Measurements from ENCODE around the gene SLC25A13.

The SLC25A13 gene

GRCh38 chr7:96228760-96229159 is 93.1 kb downstream of the SLC25A13 start:
- POLR2A ChIA-PET, result no interaction called here
- CTCF ChIA-PET, result no interaction called here
- H3K4me3 ChIP-seq (ENCODE audit: low read depth, low read length), result no peak overlapping the region
- DNase-seq (ENCODE audit: low read depth, low spot score), result no peak
- no peak for TF ChIP-seq CTCF (IDR thresholded peaks at IDR 0.05; ENCODE audit: insufficient read depth, low read length, missing control alignments)

GRCh38 chr7:96225251-96225650 is 96.6 kb downstream of the SLC25A13 start:
- no peak overlapping the region for H3K4me3 ChIP-seq (ENCODE audit: low read depth, low read length)
- no peak for TF ChIP-seq CTCF (IDR thresholded peaks at IDR 0.05; ENCODE audit: insufficient read depth, low read length, missing control alignments)
- POLR2A ChIA-PET, result no interaction called here
- CTCF ChIA-PET, result no interaction called here
- no peak for DNase-seq (ENCODE audit: low read depth, low spot score)

GRCh38 chr7:96224685-96225084 is 97.2 kb downstream of the SLC25A13 start:
- CTCF ChIA-PET, result no interaction called here
- no peak for TF ChIP-seq CTCF (IDR thresholded peaks at IDR 0.05; ENCODE audit: insufficient read depth, low read length, missing control alignments)
- DNase-seq (ENCODE audit: low read depth, low spot score), result no peak
- H3K4me3 ChIP-seq (ENCODE audit: low read depth, low read length), result no peak overlapping the region
- POLR2A ChIA-PET, result no interaction called here

- POLR2A ChIA-PET, result no interaction called here
- TF ChIP-seq CTCF (IDR thresholded peaks at IDR 0.05; ENCODE audit: insufficient read depth, low read length, missing control alignments), result no peak
- DNase-seq (ENCODE audit: low read depth, low spot score), result no peak
- no peak overlapping the region for H3K4me3 ChIP-seq (ENCODE audit: low read depth, low read length)
- CTCF ChIA-PET, result no interaction called here
Observed at GRCh38 chr7:96224073-96224472, 97.8 kb downstream of the SLC25A13 start.

GRCh38 chr7:96221888-96222287 is 100.0 kb downstream of the SLC25A13 start:
- no peak for DNase-seq (ENCODE audit: low read depth, low spot score)
- TF ChIP-seq CTCF (IDR thresholded peaks at IDR 0.05; ENCODE audit: insufficient read depth, low read length, missing control alignments), result no peak
- ChIA-PET CTCF (no interaction called here), POLR2A (no interaction called here)
- H3K4me3 ChIP-seq (ENCODE audit: low read depth, low read length), result no peak overlapping the region

- H3K4me3 ChIP-seq (ENCODE audit: low read depth, low read length), result no peak overlapping the region
- TF ChIP-seq CTCF (IDR thresholded peaks at IDR 0.05; ENCODE audit: insufficient read depth, low read length, missing control alignments), result no peak
- ChIA-PET POLR2A (no interaction called here), CTCF (interaction anchor here (0.6 kb wide), 1 partner anchor 11 kb away, joined by 3 read pairs; no protein-coding TSS in a partner anchor)
- no peak for DNase-seq (ENCODE audit: low read depth, low spot score)
Observed at GRCh38 chr7:96219378-96220130, 102.3 kb downstream of the SLC25A13 start.
